ENCODE results near the gene PLCH2.

DNA sequence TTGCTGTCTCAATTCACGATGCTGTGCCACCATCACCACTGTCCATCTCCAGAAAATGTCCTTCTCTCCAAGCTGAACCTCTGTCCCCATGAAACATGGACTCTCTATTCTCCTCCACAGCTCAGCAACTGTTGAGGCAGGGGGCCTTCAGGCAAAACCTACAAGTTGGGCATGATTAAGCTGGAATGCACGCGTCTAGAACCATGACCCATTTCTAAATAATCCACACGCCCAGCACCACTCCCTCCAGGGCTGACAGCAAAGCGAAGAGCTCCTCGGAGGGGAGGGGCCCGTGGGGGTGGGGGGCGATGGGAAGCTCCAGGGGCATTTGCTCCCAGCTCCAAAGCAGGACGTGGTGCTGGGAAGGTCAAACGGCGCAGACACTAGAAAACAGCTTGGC lies 57.3 kb downstream of the PLCH2 start:
- no peak for TF ChIP-seq CTCF (IDR thresholded peaks at IDR 0.05 in 2 of 3, conservative IDR thresholded peaks at IDR 0.05 in 1 of 3; ENCODE audit: insufficient read depth in 2 of 3, low read depth in 1 of 3, low read length in 3 of 3)
- no peak for TF ChIP-seq FOXP4 (CRISPR knock-in tag; IDR thresholded peaks at IDR 0.05; ENCODE audit: borderline replicate concordance)
- TF ChIP-seq, protein P1, sequence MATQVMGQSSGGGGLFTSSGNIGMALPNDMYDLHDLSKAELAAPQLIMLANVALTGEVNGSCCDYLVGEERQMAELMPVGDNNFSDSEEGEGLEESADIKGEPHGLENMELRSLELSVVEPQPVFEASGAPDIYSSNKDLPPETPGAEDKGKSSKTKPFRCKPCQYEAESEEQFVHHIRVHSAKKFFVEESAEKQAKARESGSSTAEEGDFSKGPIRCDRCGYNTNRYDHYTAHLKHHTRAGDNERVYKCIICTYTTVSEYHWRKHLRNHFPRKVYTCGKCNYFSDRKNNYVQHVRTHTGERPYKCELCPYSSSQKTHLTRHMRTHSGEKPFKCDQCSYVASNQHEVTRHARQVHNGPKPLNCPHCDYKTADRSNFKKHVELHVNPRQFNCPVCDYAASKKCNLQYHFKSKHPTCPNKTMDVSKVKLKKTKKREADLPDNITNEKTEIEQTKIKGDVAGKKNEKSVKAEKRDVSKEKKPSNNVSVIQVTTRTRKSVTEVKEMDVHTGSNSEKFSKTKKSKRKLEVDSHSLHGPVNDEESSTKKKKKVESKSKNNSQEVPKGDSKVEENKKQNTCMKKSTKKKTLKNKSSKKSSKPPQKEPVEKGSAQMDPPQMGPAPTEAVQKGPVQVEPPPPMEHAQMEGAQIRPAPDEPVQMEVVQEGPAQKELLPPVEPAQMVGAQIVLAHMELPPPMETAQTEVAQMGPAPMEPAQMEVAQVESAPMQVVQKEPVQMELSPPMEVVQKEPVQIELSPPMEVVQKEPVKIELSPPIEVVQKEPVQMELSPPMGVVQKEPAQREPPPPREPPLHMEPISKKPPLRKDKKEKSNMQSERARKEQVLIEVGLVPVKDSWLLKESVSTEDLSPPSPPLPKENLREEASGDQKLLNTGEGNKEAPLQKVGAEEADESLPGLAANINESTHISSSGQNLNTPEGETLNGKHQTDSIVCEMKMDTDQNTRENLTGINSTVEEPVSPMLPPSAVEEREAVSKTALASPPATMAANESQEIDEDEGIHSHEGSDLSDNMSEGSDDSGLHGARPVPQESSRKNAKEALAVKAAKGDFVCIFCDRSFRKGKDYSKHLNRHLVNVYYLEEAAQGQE (IDR thresholded peaks at IDR 0.05; ENCODE audit: borderline replicate concordance), result no peak
- TF ChIP-seq, protein P1 (CRISPR knock-in tag; IDR thresholded peaks at IDR 0.05; ENCODE audit: low read depth), result no peak
- TF ChIP-seq KDM1A (IDR thresholded peaks at IDR 0.05), result no peak
- TF ChIP-seq MAFK (IDR thresholded peaks at IDR 0.05; ENCODE audit: low read length), result no peak
- TF ChIP-seq, protein P2, sequence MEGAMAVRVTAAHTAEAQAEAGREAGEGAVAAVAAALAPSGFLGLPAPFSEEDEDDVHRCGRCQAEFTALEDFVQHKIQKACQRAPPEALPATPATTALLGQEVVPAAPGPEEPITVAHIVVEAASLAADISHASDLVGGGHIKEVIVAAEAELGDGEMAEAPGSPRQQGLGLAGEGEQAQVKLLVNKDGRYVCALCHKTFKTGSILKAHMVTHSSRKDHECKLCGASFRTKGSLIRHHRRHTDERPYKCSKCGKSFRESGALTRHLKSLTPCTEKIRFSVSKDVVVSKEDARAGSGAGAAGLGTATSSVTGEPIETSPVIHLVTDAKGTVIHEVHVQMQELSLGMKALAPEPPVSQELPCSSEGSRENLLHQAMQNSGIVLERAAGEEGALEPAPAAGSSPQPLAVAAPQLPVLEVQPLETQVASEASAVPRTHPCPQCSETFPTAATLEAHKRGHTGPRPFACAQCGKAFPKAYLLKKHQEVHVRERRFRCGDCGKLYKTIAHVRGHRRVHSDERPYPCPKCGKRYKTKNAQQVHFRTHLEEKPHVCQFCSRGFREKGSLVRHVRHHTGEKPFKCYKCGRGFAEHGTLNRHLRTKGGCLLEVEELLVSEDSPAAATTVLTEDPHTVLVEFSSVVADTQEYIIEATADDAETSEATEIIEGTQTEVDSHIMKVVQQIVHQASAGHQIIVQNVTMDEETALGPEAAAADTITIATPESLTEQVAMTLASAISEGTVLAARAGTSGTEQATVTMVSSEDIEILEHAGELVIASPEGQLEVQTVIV (CRISPR knock-in tag; IDR thresholded peaks at IDR 0.05; ENCODE audit: borderline replicate concordance), result no peak
- no peak for TF ChIP-seq KDM2B (CRISPR knock-in tag; IDR thresholded peaks at IDR 0.05)
- TF ChIP-seq ZKSCAN1 (IDR thresholded peaks at IDR 0.05; ENCODE audit: low read depth, low read length), result no peak
- no peak for TF ChIP-seq ATF2 (CRISPR knock-in tag; IDR thresholded peaks at IDR 0.05)
- no peak for TF ChIP-seq ZNF143 (CRISPR knock-in tag; IDR thresholded peaks at IDR 0.05)
- TF ChIP-seq, protein P3, sequence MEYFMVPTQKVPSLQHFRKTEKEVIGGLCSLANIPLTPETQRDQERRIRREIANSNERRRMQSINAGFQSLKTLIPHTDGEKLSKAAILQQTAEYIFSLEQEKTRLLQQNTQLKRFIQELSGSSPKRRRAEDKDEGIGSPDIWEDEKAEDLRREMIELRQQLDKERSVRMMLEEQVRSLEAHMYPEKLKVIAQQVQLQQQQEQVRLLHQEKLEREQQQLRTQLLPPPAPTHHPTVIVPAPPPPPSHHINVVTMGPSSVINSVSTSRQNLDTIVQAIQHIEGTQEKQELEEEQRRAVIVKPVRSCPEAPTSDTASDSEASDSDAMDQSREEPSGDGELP (CRISPR knock-in tag; IDR thresholded peaks at IDR 0.05; ENCODE audit: borderline replicate concordance), result no peak
- TF ChIP-seq ZC3H4 (CRISPR knock-in tag; IDR thresholded peaks at IDR 0.05; ENCODE audit: borderline replicate concordance), result no peak
- no peak for TF ChIP-seq TCF7L2 (IDR thresholded peaks at IDR 0.05; ENCODE audit: low read depth, low read length)
- TF ChIP-seq MTA3 (IDR thresholded peaks at IDR 0.05; ENCODE audit: borderline replicate concordance), result no peak
